Stimulated activated naive CD8-positive, alpha-beta T cell treated with anti-CD3 and anti-CD28 coated beads, Interleukin-15, Interleukin-2, amounts not matched to agents 100 U/mL and 50 U/mL, for 24 hours (primary cell): ENCODE results near the gene SLC25A26.
"Not testable (repeated sequence)": the region's sequence is repeated elsewhere in the genome, so short reads cannot be mapped to it uniquely, and the experiment has no call there.

Source experiments
- ATAC-seq: fragments of 150-1000 bp; cut with Tn5 transposase; one replicate; pipeline ENCODE4 v1.10.0; 2021
- DNase-seq: peaks from one replicate; pipeline ENCODE4 v3.0.0; 2021

The SLC25A26 gene, protein sequence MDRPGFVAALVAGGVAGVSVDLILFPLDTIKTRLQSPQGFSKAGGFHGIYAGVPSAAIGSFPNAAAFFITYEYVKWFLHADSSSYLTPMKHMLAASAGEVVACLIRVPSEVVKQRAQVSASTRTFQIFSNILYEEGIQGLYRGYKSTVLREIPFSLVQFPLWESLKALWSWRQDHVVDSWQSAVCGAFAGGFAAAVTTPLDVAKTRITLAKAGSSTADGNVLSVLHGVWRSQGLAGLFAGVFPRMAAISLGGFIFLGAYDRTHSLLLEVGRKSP

GRCh38 chr3:66220602-66221377 lies at the start of gene SLC25A26:
SLC25A26 (plus strand) TSS chr3:66221001; CDS start chr3:66221095, 94 bp downstream.
- ATAC-seq (peak; percentile 95), DNase-seq (peak; percentile 95)

- DNase-seq (no peak), ATAC-seq (no peak)
These were observed 48.4 kb upstream of the SLC25A26 start for GRCh38 chr3:66172394-66172793.

- DNase-seq, result no peak
- ATAC-seq, result no peak
These were observed 43.8 kb upstream of the SLC25A26 start for GRCh38 chr3:66177026-66177425.

DNA sequence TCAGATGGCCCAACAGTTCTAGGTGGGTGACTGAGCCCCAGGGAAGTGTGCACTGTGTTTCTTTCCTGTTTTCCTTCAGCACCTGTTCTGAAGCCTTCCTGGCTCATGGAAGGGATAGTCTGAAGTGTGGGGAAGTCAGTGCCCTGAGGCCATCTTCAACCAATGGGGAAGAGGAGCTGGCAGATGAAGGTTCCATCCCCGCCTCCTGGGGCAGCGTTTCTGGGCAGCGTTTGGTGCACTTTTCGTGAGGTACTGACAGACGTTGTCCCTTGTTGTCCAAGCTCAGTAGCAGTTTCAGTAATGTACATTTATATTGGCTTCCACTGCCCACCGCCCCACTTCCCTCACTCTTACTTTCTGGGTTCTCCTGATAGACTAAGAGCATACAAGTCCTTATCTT lies 42.6 kb upstream of the SLC25A26 start:
- ATAC-seq, result no peak
- no peak for DNase-seq

- ATAC-seq (no peak), DNase-seq (no peak)
These were observed 41.0 kb upstream of the SLC25A26 start for GRCh38 chr3:66179793-66180192.

DNA sequence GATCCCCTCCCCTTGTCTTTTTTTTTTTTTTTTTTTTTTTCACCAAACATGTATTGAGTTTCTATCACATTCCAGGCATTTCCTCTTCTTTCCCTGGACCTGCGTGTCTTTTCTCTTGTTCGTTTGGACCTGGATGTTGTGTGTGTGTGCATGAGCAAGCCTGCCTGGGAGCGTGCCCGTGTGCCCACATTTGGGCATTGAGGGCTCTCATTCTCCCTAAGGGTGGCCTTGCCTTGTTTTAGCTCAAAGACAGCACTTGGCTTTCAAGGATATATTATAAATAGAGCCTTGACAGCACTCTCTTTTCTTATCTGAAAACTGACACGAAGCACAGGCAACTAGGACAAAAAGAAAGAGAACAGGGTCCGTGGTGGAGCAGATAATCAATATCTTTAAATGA lies 39.0 kb upstream of the SLC25A26 start:
- no peak for ATAC-seq
- DNase-seq, result no peak

DNA sequence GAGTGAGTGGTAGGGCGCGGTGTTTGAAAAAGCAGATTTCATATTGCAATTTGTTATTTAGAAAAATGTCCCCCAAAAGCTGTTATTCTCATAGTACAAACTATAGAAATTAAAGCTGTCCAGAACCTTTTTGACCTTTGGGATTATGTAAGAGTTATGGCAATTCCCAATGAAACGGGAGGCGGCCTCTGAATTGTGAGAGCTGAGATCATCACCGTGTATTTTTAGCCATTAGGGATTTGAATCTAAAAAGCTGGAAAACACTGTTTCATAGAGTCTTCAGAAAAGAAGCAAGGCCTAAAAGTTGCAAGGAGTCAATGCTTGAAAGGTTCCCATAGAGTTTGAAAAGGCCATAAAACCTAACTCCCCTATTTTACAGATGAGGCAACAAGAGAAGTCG lies 38.6 kb upstream of the SLC25A26 start:
- ATAC-seq (no peak), DNase-seq (no peak)

DNA sequence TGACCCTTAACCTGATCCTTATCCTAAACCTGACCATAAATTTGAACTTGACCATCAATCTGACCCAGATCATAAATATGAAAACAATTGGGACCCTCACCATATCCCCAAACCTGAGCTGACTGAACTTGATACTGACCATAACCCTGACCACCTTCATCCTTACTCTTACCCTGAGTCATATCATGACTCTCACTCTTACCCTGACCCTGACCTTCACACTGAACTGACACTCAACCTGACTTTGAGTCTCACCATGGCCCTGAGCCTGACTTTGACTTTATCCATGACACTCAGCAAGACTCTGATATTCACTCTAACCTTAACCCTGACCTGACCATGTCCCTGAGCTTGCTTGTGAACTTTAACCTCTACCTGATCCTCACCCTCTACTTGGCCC lies 34.3 kb upstream of the SLC25A26 start:
- no peak for ATAC-seq
- DNase-seq, result no peak

DNA sequence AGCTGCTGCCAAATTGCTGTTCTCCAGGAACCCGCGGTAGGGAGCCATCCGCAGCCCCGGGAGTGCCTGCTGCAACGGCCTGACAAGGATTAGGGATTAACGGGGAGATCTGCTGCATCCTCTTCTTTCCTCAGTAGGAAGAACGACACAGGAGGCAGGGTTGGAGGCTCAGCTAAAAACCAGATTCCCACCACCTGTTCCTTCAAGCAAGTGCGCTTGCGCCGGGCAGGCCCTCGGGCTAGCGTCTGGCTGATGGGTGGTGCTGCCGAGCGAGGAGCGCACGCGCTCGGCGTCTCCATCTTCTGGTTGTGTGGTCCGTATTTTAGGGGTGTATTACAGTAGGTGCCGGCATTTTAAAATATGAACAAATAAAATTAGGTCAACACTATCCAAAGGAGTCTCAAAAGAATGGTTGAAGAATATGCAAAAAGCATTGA lies 25.4 kb upstream of the SLC25A26 start:
- no peak for ATAC-seq
- peak; percentile 32 for DNase-seq

- no peak for DNase-seq
- no peak for ATAC-seq
These were observed 24.2 kb upstream of the SLC25A26 start for GRCh38 chr3:66196633-66197032.

DNA sequence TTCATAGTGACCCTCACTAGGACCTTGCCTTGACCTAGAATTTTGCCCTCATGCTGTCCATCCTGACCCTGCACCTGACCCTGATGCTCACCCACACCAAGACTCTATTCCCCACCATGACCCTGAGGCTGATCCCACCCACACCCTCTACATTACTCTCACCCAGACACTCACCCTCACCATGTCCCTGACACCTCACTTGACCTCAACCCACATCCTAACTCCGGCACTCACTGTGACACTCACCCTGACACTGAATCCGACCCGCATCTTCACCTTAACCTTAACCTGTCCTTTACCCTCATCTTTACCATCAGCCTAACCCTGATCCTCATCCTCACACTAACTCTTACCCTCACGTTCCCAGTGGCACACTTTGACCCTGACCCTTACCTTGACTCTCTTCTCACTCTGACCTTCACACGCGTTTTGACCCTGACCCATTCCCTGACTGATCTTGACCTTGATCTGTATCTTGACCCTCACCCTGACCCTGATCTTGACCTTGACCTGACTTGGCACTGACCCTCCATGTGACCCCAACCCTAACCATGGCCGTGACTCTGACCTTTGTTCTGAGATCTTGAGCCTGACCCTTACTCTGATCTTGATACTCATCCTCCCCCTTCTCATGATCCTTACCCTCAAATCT lies 22.2 kb upstream of the SLC25A26 start:
- no peak for ATAC-seq
- no peak for DNase-seq

- DNase-seq (no peak), ATAC-seq (no peak)
These were observed 21.7 kb upstream of the SLC25A26 start for GRCh38 chr3:66199089-66199473.

DNA sequence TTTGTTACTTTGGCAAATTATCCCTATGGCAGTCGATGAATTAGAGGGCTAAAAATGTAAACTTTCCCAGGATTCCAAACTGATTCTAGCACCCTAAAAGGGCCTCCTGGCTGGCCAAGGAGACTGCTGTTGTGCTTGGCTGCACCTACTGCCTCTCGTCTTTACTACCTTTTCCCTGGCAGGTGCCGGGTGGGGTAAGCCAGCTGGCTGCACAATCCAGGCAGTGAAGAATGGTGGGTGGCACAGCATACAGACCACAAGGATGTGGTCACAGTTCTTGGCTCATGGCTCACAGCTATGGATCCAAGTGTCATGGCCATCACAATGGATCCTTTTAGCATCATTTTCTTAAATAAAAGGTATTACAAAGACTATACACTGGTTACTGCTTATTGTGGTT lies 20.7 kb upstream of the SLC25A26 start:
- no peak for ATAC-seq
- DNase-seq, result no peak

DNA sequence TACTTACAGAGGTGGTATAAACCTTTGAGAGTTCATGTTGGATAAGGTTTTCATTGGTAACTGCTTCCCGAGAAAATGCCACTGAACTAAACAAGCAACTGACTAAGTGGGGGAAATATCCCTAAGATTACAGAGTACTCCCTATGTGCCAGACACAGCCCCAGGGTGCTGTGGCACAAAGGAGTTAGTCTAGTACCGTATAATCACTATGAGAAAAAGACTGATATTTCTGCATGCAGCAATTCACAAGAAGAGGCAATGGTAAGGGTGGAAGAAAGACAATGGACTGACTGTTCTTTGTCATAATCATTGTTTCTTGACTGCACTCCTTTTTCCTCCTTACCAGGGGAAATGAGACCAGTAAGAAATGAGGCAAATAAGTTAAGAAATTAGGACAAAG lies 20.0 kb upstream of the SLC25A26 start:
- no peak for ATAC-seq
- DNase-seq, result no peak

- ATAC-seq (no peak), DNase-seq (no peak)
These were observed 17.5 kb upstream of the SLC25A26 start for GRCh38 chr3:66203275-66203674.

DNA sequence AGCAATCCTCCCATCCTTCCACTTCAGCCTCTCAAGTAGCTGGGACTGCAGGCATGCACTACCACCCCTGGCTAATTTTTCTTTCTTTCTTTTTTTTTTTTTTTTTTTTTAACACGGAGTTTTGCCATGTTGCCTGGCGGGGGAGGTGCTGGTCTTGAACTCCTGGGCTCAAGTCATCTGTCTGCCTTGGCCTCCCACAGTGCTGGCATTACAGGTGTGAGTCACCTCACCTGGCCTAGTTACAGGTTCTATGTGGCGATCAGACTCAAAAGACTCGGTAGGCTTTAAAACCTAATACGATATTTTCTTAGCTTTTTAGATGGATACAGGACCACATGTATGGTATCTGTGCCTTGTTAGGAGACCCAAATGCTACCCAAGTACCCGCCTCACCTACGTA lies 14.0 kb upstream of the SLC25A26 start:
- ATAC-seq (no peak), DNase-seq (no peak)

GRCh38 chr3:66208189-66208588 lies 12.6 kb upstream of the SLC25A26 start:
- DNase-seq (no peak), ATAC-seq (no peak)

GRCh38 chr3:66210687-66211295 lies 10.0 kb upstream of the SLC25A26 start:
- ATAC-seq (no peak), DNase-seq (no peak)

GRCh38 chr3:66211779-66212178 lies 9.0 kb upstream of the SLC25A26 start:
- no peak for ATAC-seq

GRCh38 chr3:66215106-66215505 lies 5.7 kb upstream of the SLC25A26 start:
- no peak for ATAC-seq
- DNase-seq, result no peak

More at GRCh38 chr3:66211779-66212178, 9.0 kb upstream of the SLC25A26 start:
- DNase-seq, result no peak

GRCh38 chr3:66220066-66220465 lies 735 bp upstream of the SLC25A26 start:
- DNase-seq (no peak), ATAC-seq (no peak)

DNA sequence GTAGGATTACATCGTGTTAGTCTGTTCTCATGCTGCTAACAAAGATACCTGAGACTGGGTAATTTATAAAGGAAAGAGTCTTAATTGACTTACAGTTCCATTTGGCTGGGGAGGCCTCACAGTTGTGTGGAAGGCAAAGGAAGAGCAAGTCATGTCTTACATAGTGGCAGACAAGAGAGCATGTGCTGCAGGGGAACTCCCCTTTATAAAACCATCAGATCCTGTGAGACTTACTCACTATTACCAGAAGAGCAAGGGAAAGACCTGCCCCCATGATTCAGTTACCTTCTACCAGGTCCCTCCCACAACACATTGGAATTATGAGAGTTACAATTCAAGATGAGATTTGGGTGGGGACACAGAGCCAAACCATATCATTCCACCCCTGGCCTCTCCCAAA lies 3.4 kb downstream of the SLC25A26 start:
- DNase-seq (peak; percentile 18), ATAC-seq (peak; percentile 37)

GRCh38 chr3:66226093-66226492 lies 5.3 kb downstream of the SLC25A26 start:
- not testable (repeated sequence) for DNase-seq, ATAC-seq
